Measurements from ENCODE around the gene DCDC2B. TPM values are rescaled to one million over a fixed set of nuclear protein-coding genes. Genes with fewer than 3 reads are reported as not detected.

DCDC2B gene
- total and polyA plus RNA-seq, 9 of the 15 experiments (the other 6 are each of a cell fraction or from before 2014, with no cell fraction given) = not detected

DNA sequence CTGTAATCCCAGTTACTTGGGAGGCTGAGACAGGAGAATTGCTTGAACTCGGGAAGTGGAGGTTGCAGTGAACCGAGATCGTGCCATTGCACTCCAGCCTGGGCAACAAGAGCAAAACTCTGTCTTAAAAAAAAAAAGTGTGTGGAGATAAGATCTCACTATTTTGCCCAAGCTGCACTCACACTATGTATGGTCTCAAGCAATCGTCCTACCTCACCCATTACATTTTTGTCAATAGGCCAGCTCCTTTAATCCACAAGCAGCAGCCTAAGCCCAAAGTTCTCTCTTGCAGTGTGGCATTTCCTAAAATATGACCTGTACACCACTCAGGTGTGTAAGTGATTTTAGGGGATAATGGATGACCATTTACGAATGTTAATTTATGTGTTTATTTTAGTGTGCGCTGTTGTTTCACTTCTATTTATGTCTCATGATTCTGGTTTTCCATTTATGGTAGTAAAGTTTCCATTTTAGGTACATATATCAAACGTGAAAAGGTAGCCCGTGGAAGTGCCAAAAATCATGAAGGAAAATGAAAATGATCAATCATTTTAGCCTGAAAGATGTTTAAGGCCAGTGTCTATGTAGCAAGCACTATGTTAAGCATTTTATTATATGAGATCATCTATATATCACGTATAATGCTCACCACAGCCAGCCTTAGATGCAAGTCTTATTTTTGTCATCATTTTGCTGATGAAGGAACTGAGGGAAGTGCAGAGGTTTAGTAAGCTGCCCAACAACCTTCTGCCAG lies 47.8 kb downstream of the DCDC2B start:
- intact Hi-C loops (cut with micrococcal nuclease) = no loop called here
- FAIRE-seq = no peak
- Histone ChIP-seq H3K9me3 (replicated peaks; ENCODE audit: control insufficient read depth, insufficient read depth, low read depth, low read length) (no peaks in the 10 kb centered on the region), H3K27me3 (ENCODE audit: control insufficient read depth in 2 of 2, insufficient read depth in 2 of 2, low read length in 2 of 2) (no peaks in the 10 kb centered on the region), H4K20me1 (replicated peaks; ENCODE audit: control insufficient read depth, insufficient read depth, low read length) (no peaks in the 10 kb centered on the region), H3K9me1 (ENCODE audit: control insufficient read depth, insufficient read depth, low read length) (no peaks in the 10 kb centered on the region), H3K36me3 (ENCODE audit: control insufficient read depth, insufficient read depth, low read length) (no peaks in the 10 kb centered on the region), H3K4me3 (no peak overlapping the region), H3K4me1 (replicated peaks in 1 of 2; ENCODE audit: control insufficient read depth in 2 of 2, insufficient read depth in 2 of 2, low read length in 2 of 2) (peaks cover 8 to 9% of the 10 kb centered on the region in 2 experiments; a peak in 4 of 5 replicates), H3K4me2 (ENCODE audit: insufficient read depth, low read length) (no peak overlapping the region), H3K27ac (ENCODE audit: extremely low read depth, low read depth, low read length) (no peak overlapping the region), H2AFZ (ENCODE audit: low read depth, low read length) (no peak overlapping the region), H3K79me2 (ENCODE audit: control insufficient read depth, insufficient read depth, low read length) (no peaks in the 10 kb centered on the region), H3K9ac (ENCODE audit: insufficient read depth in 1 of 2, low read depth in 2 of 2, low read length in 2 of 2) (no peak overlapping the region)
- ChIA-PET CTCF (ENCODE audit: low intra/inter-chr PET ratio) (no interaction called here), POLR2A (interaction anchor here (0.6 to 2.2 kb wide), 6 partner anchors 10 to 92 kb away, joined by 3 to 9 read pairs (median 4); partner anchors contain the start of gene FAM167B)
- no peak for ATAC-seq
- in situ Hi-C loops (cut with MboI) = no loop called here
- no TSS peak for BruUV-seq (replicated peaks)
- no peak for DNase-seq (ENCODE audit: extremely low read depth in 1 of 4, low spot score in 3 of 4)
- WGBS (ENCODE audit: insufficient coverage, low coverage, missing lambda C conversion rate) = 28% methylated on average over 9 of the region's 9 CpGs
- TF ChIP-seq, protein P1, sequence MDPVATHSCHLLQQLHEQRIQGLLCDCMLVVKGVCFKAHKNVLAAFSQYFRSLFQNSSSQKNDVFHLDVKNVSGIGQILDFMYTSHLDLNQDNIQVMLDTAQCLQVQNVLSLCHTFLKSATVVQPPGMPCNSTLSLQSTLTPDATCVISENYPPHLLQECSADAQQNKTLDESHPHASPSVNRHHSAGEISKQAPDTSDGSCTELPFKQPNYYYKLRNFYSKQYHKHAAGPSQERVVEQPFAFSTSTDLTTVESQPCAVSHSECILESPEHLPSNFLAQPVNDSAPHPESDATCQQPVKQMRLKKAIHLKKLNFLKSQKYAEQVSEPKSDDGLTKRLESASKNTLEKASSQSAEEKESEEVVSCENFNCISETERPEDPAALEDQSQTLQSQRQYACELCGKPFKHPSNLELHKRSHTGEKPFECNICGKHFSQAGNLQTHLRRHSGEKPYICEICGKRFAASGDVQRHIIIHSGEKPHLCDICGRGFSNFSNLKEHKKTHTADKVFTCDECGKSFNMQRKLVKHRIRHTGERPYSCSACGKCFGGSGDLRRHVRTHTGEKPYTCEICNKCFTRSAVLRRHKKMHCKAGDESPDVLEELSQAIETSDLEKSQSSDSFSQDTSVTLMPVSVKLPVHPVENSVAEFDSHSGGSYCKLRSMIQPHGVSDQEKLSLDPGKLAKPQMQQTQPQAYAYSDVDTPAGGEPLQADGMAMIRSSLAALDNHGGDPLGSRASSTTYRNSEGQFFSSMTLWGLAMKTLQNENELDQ (CRISPR knock-in tag; IDR thresholded peaks at IDR 0.05; ENCODE audit: borderline replicate concordance) = no peak
- TF ChIP-seq, protein P2, sequence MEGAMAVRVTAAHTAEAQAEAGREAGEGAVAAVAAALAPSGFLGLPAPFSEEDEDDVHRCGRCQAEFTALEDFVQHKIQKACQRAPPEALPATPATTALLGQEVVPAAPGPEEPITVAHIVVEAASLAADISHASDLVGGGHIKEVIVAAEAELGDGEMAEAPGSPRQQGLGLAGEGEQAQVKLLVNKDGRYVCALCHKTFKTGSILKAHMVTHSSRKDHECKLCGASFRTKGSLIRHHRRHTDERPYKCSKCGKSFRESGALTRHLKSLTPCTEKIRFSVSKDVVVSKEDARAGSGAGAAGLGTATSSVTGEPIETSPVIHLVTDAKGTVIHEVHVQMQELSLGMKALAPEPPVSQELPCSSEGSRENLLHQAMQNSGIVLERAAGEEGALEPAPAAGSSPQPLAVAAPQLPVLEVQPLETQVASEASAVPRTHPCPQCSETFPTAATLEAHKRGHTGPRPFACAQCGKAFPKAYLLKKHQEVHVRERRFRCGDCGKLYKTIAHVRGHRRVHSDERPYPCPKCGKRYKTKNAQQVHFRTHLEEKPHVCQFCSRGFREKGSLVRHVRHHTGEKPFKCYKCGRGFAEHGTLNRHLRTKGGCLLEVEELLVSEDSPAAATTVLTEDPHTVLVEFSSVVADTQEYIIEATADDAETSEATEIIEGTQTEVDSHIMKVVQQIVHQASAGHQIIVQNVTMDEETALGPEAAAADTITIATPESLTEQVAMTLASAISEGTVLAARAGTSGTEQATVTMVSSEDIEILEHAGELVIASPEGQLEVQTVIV (CRISPR knock-in tag; IDR thresholded peaks at IDR 0.05; ENCODE audit: borderline replicate concordance) = no peak
- TF ChIP-seq, protein P3, sequence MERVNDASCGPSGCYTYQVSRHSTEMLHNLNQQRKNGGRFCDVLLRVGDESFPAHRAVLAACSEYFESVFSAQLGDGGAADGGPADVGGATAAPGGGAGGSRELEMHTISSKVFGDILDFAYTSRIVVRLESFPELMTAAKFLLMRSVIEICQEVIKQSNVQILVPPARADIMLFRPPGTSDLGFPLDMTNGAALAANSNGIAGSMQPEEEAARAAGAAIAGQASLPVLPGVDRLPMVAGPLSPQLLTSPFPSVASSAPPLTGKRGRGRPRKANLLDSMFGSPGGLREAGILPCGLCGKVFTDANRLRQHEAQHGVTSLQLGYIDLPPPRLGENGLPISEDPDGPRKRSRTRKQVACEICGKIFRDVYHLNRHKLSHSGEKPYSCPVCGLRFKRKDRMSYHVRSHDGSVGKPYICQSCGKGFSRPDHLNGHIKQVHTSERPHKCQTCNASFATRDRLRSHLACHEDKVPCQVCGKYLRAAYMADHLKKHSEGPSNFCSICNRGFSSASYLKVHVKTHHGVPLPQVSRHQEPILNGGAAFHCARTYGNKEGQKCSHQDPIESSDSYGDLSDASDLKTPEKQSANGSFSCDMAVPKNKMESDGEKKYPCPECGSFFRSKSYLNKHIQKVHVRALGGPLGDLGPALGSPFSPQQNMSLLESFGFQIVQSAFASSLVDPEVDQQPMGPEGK (CRISPR knock-in tag; IDR thresholded peaks at IDR 0.05; ENCODE audit: borderline replicate concordance) = no peak
- TF ChIP-seq JUND (IDR thresholded peaks at IDR 0.05; ENCODE audit: borderline replicate concordance, low read depth, low read length) (no peak), JUND (tag; IDR thresholded peaks at IDR 0.05; ENCODE audit: borderline replicate concordance, low read depth, low read length) (no peak), ZNF766 (CRISPR knock-in tag; conservative IDR thresholded peaks at IDR 0.05) (no peak), JUN (IDR thresholded peaks at IDR 0.05; ENCODE audit: borderline replicate concordance, low read depth, low read length) (no peak), JUN (CRISPR knock-in tag; IDR thresholded peaks at IDR 0.05; ENCODE audit: borderline replicate concordance) (no peak), EP400 (IDR thresholded peaks at IDR 0.05) (no peak), E2F3 (CRISPR knock-in tag; IDR thresholded peaks at IDR 0.05) (no peak), RUNX1 (IDR thresholded peaks at IDR 0.05; ENCODE audit: low read depth) (no peak)
- TF ChIP-seq, protein P4, sequence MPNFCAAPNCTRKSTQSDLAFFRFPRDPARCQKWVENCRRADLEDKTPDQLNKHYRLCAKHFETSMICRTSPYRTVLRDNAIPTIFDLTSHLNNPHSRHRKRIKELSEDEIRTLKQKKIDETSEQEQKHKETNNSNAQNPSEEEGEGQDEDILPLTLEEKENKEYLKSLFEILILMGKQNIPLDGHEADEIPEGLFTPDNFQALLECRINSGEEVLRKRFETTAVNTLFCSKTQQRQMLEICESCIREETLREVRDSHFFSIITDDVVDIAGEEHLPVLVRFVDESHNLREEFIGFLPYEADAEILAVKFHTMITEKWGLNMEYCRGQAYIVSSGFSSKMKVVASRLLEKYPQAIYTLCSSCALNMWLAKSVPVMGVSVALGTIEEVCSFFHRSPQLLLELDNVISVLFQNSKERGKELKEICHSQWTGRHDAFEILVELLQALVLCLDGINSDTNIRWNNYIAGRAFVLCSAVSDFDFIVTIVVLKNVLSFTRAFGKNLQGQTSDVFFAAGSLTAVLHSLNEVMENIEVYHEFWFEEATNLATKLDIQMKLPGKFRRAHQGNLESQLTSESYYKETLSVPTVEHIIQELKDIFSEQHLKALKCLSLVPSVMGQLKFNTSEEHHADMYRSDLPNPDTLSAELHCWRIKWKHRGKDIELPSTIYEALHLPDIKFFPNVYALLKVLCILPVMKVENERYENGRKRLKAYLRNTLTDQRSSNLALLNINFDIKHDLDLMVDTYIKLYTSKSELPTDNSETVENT (CRISPR knock-in tag; IDR thresholded peaks at IDR 0.05) = no peak

Measured in K562 (cell line).